Measurements from ENCODE around the gene INO80C.
A peak's percentile ranks its signal among the peaks of the same experiment; 100 is the strongest.
"Not testable (repeated sequence)": the region's sequence is repeated elsewhere in the genome, so short reads cannot be mapped to it uniquely, and the experiment has no call there.

The INO80C gene

DNA sequence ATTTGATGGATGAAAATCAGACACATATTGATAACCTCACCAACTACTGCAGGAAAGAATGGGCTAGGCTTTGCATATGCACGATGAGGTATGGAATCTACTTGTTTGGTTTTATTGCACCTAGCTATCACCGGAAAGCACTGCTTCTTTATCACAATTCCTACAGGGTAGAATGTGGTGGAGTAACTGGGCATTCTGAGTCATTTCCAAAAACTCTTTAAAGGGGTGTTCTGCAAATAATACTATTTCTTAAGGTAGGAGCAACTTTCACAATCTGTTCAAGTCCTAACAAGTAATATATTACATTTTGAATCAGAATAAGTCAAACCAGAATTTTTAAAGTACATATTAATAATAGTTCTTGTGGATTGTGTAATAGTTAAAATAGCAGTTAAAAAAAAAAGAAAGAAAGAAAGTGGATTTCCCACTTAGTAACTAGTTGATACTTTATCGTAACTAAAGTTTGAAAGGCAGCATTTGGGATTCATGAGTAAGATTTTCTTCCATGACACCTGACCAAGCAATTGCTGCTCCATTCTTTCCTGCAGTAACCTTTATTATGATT, 40.5 kb downstream of the INO80C start:
- no peak for DNase-seq

GRCh38 chr18:35455926-35456763, 41.6 kb downstream of the INO80C start:
- DNase-seq: no peak

DNA sequence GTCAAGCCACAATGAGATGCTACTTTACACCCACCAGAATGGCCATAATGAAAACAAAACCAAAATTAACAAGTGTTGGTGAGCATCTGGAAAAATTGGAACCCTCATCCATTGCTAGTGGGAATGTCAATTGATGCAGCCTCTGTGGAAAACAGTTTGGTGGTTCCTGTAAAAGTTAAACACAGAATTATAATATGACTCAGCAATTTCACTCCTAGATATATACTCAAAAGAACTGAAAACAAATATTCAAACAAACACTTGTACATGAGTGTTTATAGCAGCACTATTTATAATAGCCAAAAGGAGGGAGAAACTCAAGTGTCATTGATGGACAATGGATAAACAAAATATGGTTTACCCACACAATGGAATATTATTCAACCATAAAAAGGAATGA, 43.0 kb downstream of the INO80C start:
- DNase-seq: no peak

- DNase-seq: not testable (repeated sequence)
These were observed 44.7 kb downstream of the INO80C start for GRCh38 chr18:35453065-35453464.

- no peak for DNase-seq
These were observed 45.8 kb downstream of the INO80C start for GRCh38 chr18:35451916-35452315.

GRCh38 chr18:35451032-35451431, 46.7 kb downstream of the INO80C start:
- DNase-seq: peak in 2 of 3 experiments; percentile 7 to 42

DNA sequence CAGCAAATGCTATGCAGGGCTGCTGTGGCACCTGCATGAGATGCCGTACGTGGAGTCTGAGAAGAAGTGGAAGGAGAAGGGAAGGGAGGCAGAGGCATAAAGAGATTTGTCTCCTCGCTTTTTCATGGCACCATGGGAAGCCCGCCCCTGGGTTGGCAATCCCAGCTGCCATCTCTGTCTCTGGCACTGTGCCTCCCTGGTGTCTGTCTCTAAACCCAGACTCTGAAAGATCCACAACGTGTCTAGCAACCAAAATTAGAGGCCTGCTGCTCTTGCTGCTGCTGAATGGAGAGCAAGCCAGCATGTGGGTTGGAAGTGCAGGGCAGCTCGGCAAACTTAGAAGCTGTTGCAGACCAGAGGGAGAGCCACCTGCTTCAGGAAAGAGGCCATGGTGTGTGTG, 53.1 kb downstream of the INO80C start:
- no peak for DNase-seq

- no peak for DNase-seq
These were observed 53.9 kb downstream of the INO80C start for GRCh38 chr18:35443847-35444246.

GRCh38 chr18:35443434-35443833, 54.3 kb downstream of the INO80C start:
- DNase-seq: no peak

GRCh38 chr18:35442701-35443100, 55.1 kb downstream of the INO80C start:
- DNase-seq: no peak

DNA sequence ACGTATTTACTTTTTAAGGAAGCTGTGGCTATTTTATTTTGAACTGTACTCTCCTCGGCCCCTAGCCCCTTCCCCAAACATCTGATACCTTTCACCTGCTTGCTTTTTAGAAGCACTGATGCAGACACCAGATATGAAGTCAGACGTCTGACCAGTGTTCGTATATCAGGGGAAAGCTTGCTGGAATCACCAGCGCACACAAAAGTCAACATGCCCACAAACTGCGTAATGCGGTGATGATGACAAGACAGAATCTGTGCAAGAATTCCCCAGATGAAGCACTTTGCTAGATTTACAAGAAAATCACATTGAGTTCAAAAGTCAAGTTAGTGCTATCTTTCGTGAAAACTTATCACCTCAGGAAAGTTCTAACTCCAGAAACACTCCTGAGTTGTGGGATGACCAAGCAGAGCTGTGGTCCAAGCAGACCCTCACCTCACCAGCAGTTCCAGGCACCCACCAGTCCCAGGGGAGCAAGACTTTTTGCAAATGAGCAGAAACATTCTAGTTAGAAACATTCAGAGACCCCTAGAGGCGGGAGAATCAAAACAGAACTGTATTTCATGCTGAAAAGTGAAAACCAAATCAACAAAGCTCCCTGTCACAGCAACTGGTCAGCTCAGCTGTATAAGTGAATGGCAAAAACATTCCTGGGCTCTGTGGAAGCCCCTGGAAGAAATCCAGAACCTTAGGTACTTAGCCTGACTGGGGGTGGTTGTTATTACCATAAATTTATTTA, 55.7 kb downstream of the INO80C start:
- DNase-seq: no peak

DNA sequence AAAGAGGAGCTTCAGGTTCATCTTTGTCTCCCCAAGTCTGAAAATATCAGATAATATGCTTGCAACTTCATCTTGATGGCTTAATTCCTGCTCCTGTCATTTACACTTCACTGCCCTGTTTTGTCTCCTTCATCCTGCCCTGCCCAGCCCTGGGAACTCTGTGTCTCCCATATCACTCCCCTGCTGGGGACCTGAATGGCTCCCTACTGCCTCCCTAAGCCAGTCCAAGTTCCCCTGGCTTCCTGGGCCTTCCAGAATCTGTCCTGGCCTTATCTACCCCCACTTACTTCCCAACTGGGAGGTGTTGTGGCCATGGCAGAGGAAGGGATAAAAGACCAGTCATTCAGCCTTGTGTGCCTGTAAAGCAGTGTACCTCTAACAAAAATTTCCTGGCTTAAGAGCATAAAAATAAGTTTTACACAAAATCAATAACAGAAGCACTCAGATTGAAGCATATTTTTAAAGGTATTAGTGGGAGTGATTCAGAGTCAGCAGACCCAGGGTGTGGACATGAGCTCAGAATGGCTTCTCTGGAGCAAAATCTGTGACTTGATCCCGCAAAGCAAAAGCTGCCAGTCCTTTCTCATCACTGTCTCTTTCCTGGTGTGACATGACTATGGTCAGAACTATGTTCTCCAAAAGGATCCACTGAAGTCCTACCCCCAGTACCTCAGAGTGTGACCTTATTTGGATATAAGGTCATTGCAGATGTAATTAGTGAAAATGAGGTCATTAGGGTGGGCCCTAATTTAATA, 59.1 kb downstream of the INO80C start:
- no peak for DNase-seq

- no peak for DNase-seq
These were observed 59.9 kb downstream of the INO80C start for GRCh38 chr18:35437836-35438235.

DNA sequence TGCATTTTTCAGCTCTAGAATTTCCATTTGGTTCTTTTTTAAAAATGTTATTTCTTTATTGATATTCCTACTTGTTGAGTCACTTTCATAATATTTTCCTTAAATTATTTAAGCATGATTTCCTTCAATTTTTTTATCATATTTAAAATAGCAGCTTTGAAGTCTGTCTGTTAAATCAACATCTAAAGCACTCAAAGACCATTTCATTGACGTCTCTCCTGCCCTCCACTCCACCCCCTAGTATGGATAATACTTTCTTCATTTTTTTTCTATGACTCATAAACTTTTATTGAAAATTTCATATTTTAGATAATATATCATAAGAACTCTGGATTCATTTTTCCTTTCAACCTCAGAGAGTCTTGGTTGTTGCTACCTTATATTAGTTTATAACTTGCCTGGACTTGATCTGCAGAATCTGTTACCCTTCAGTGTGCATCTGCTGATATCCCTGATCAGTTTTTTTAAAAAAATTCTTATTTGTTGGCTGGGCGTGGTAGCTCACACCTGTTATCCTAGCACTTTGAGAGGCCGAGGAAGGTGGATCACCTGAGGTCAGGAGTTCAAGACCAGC, 61.6 kb downstream of the INO80C start:
- no peak for DNase-seq

- DNase-seq: no peak
These were observed 62.4 kb downstream of the INO80C start for GRCh38 chr18:35435401-35435800.

DNA sequence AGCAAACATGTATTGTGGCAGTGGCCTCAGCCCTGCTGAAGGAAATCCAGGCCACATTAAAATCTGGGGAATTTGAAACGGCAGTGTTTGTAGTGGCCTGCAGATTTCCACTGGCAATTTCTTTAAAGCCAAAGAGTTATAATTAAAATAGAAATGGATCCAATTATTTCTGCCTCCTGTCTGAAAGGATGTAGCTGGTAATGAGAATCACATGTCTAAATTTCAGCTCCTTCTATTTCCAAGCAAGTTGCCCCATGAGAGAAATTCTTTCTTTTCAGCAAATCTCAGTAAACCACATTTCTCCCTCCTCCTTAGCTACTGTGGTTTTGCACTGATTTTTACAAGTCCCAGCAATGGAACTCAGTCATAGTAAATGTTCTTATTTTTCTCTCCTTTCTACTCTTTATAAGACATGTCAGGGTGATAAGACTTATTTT, 65.2 kb downstream of the INO80C start:
- no peak for DNase-seq

GRCh38 chr18:35431374-35431741, 66.4 kb downstream of the INO80C start:
- DNase-seq: no peak

DNA sequence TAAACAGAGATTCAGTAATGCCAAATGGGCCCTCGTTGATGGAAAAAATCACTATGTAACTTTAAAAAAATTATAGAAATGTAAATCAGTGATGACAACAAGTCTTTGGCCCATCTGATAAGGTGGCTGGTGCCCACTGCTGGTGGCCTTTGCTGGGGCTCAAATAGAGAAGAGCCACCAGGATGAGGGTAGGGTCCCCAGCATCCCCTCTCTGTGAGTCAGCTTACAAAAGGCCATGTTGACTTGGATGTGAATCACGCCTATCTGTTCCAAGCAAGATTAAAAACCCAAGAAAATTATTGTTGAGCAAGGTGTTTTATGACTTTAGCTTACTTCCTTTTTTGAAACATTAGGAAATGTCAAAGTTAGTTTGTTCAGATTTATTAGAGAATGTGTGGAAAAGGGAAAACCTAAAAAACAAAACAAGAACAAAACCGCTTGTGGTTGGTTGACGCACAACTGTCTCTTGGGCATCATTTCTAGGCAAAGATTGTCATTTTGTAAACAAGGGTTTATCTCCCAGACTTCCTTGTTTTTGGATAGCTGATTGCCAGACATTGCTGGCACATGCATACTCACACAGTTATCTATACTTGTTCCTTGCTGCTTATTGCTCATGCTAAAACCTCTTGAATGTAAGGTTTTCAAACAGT, 66.9 kb downstream of the INO80C start:
- DNase-seq: no peak

- DNase-seq: no peak
These were observed 71.0 kb downstream of the INO80C start for GRCh38 chr18:35426786-35427185.

DNA sequence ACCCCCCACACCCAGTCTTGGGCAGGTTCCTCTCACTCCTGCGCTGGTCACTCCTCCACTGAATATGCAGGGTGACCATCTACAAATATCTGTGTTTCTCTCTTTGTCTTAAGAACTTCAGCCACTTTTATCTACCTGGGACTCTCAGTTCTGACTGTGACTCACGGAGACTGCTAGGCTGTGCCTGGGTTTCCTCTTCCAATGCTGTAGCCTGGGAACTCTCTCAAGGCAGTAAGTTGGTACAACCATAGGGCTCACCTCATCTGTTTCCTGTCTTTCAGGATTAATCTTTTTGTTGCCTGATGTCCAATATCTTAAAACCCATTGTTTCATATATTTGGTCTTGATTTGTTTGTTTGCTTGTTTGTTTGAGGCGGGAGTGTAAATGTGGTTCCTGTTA, 73.4 kb downstream of the INO80C start:
- DNase-seq: no peak

GRCh38 chr18:35422237-35422636, 75.5 kb downstream of the INO80C start:
- DNase-seq: no peak

DNA sequence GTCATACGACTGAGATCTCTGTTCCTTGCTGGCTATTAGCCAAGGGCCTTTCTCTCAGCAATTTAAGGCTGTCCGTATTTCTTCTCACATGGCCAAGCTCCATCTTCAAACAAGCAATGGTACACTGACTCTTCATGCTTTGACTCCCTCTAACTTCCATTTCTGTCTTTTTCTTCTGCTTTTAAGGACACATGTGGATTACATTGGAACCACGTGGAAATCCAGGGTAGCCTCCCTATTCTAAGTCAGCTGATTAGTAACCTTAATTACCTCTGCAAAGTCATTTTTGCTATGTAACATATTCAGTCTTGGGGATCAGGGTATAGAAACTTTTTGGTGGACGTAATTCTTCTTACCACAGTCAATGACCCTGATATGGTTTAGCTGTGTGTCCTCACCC, 79.2 kb downstream of the INO80C start:
- no peak for DNase-seq
